Fibroblast of the aortic adventitia (primary cell): Measurements from ENCODE around the gene MEGF11. TPM values are rescaled to one million over a fixed set of nuclear protein-coding genes. Genes with fewer than 3 reads are reported as not detected.

Experiments
- DNase-seq: peaks from one replicate; pipeline ENCODE4 v3.0.0-alpha.2; 2010; ENCODE audit warnings: low read depth
- H3K4me3 ChIP-seq: 2 replicates; pipeline ENCODE4 v1.5.1; 2011; ENCODE audit warnings: low read depth, mild to moderate bottlenecking, control low read depth, low read length, moderate library complexity
- CTCF ChIP-seq: IDR thresholded peaks from 2 replicates; pipeline ENCODE4 v1.5.1; 2011; ENCODE audit warnings: mild to moderate bottlenecking, low read length, control low read depth, inconsistent platforms; ENCODE audit not compliant: insufficient read depth
- total RNA-seq: library from RNA; depleted of rRNA; stranded (reverse); fragments of >200 nt; gene quantifications from 2 replicates; pipeline ENCODE4 v1.2.3, GENCODE V29; 2012; ENCODE audit warnings: low replicate concordance

MEGF11 gene
- total RNA-seq, 1 donor, result 0.36 TPM

- no peak for DNase-seq
- H3K4me3 ChIP-seq, result no peak overlapping the region
- TF ChIP-seq CTCF, result no peak
Observed at GRCh38 chr15:66256692-66257091, 3.1 kb upstream of the MEGF11 start.

- no peak overlapping the region for H3K4me3 ChIP-seq
- no peak for DNase-seq
- no peak for TF ChIP-seq CTCF
Observed at GRCh38 chr15:66254951-66255676, 1.6 kb upstream of the MEGF11 start.

- no peak for TF ChIP-seq CTCF
- H3K4me3 ChIP-seq, result peak overlapping the region; percentile 55
- no peak for DNase-seq
Observed at GRCh38 chr15:66254089-66254950, 770 bp upstream of the MEGF11 start.

DNA sequence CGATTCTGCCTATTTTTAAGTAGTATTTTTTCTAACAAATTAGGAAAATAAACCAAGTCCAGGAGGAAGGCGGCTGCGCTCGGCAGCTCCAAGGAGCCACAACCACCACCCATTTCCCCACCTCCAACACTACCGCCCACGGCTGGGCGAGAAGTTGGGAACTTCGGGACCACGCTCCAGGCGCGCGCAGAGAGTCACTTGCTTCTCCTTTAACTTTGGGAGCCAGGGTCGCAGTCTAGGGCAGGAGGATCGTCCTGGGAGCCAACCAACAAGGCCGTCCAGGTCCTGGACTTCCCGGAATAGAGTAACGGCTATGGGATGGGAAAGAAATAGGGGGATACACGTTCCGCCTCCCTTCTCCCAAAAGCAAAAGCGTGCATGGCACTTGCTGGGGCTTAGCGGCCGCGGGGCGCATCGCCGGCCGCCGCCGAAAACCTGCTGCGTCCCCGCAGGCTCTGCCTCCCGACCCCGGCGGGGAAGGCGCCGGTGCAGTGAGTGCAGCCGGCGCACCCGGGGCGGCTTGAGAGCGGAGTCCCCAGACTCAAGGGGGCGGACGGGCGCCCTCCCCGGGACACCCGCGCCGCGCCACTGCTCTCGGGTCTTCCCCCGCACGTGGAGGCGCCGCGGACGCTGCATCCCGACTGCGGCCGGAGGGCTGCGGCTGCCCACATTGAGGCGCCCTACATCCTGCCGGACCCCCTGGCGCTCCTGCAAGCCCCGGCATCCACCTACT lies 699 bp downstream of the MEGF11 start:
- DNase-seq, result peak; percentile 25

GRCh38 chr15:66251790-66252684 lies 1.5 kb downstream of the MEGF11 start:
- H3K4me3 ChIP-seq, result peak overlapping the region; percentile 55
- DNase-seq, result peak; percentile 26
- peak; percentile 66 for TF ChIP-seq CTCF

More for the DNA sequence above, 699 bp downstream of the MEGF11 start:
- no peak for TF ChIP-seq CTCF
- H3K4me3 ChIP-seq, result peak overlapping the region; percentile 55
